Hematopoietic multipotent progenitor cell treated with erythropoietin and hydrocortisone succinate and interleukin-3 and kit ligand, for 8 days (in vitro differentiated cells): Measurements from ENCODE around the gene TARP.
"Not testable (repeated sequence)": the region's sequence is repeated elsewhere in the genome, so short reads cannot be mapped to it uniquely, and the experiment has no call there.

Experiments
- DNase-seq: peaks from one replicate; pipeline ENCODE4 v3.0.0-alpha.2; 2015

The TARP gene

DNA sequence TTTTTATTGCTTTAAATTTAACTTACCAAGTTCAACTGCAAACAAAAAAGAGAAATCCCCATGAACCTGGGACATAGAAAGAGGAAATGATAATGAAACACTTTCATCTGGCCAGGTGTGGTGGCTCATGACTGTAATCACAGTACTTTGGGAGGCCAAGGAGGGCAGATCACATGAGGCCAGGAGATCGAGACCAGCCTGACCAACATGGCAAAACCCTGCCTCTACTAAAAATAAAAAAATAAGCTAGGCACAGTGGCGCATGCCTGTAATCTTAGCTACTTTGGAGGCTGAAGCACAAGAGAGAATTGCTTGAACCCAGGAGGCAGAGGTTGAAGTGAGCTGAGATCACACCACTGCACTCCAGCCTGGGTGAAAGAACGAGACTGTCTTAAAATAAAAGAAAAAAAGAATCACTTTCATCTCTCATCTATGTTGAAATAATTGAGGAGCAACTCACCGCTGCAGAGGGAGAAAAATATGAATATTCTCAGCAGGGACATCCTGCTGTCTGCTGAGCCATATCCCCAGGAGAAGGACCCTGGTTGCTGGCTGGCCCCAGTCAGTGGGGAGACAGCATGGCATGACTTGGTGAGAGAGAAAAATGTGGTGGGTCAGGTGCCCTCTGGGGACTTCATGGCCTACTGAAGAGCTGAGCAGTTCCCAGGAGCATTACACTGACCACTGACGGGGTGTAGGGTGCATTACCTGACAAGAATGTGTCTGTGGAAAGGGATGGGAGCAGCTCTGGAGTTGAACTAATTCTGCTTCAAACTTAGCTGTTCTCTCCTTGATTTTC is 22.8 kb upstream of the TARP start:
- no peak for DNase-seq

DNA sequence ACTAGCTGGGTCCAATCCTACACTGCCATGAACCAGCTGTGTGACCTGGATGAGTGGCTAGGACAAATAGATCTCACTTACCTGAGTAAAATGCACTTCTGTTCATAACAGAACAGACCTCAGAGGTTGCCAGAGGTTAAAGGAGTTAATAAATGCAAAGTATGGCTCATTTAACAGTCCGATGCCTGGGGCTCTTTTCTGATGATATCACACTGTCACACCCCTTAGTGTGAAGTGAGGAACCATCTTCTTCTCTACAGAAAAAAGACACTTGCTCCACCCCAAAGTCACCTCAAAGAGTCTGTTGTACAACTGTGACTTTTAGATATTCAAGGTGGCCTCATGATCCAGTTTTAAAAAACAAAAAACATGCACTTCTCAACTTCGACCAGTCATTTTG is 21.5 kb upstream of the TARP start:
- DNase-seq, result no peak

DNA sequence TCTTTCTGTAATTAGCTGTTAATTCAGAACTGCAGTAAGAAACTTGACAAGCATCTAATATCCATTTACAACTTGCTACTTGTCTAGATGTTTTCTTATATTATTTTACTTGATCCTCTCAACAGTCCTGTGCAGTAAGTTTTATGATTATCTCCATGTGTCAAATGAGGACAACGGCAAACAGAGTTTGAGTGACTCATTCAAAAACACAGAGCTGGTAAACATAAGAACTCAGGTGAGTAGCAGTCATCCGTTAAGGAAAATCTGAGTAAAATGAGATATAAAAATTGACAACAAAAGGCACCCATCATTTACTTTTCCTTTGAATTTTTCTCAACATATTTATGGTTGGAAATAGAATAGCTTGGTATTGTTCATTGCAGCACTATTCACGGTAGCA is 19.0 kb upstream of the TARP start:
- DNase-seq, result no peak

DNA sequence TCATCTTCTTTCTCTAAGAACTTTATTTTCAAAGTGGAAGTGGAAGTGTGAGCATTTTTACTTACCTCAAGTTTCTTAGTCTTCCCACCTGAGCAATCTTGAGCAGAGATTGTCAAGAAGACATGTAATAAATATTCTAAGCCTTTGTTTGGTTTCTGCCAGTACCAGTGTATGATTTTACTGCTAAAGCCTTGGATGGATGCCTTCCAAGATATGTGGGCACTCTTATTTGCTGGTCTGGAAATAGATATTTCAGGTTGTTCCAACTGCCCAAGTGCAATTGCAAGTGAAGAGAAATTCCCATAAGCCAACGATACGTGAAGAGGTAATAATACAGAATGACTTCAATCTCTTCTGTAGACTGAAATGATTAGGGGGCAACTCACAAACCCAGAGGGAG is 18.2 kb upstream of the TARP start:
- DNase-seq, result no peak

DNA sequence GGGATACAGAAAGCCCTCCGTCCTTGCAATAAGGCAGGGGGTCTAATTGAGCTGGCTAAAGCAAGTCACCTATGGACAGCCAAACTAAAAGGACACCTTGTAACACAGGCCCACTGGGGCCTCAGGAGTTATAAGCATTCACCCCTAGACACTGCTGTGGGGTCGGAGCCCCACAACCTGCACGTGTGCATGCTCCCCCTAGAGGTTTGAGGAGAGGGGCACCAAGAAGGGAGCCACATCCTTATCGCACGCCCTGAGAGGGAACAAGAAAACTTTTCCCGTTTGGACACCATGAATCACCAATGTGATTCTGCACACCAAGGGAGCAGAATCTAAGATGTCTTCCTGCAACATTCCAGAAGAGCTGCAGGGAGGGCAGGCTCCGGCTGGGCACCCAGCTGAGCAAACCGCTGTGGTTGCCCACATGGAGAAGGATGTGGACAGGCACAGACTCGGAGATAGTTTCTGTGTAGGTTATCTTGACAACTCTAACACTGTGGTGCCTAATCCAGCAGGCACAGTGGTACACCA is 17.7 kb upstream of the TARP start:
- no peak for DNase-seq

DNA sequence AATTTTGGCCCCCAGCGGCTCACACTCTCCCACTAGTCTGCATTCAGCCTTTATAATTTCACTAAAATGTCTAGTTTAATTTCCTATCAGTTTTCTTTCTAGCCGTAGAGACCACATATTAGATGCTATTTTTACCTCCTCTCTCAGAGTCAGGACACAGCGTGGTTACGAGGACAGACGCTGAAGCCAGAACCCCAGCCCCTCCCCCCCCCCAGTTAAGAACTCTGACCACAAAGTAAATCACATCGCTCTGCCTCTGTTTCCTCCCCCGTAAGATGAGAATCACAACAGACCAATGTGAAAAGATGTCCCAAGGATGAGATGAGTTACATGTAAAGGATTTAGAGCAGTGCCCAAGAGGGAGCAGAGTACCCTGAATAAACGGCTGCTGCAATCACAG is 11.1 kb upstream of the TARP start:
- no peak for DNase-seq

DNA sequence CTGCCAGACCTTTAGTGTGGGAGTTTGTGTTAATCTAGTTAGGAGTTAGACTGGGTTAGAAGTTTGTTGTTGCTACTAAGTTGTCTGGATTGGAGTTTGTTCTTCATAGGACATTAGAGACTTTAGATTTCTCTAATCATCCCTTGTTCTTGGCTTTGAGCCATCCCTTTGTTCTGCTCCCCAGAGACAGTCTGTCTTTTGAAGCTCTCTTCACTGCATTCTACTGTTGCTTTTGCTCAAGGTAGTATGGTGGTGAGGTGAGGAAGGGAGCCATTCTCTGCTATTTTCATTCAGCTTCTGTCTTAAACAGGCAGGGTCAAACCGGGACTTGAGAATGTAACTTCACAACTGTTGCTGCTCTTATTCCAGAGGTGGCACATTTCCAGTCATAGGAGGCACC is 10.4 kb upstream of the TARP start:
- no peak for DNase-seq

DNA sequence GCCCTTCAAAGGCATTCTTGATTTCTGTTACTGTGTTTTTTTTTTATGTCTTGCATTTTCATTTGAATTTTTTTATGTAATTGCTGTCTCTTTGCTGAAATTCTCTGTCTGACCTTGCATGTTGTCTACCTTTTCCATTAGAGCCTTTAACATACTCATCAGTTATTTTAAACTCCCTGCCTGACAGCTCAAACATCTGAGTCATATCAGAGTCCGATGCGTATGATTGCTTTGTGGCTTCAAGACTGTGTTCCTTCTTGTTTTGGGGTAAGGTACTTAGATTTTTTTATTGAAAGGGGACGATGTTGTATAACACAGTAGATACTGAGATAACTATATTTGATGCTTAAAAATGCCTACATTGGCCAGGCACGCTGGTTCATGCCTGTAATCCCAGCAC is 9.7 kb upstream of the TARP start:
- no peak for DNase-seq

DNA sequence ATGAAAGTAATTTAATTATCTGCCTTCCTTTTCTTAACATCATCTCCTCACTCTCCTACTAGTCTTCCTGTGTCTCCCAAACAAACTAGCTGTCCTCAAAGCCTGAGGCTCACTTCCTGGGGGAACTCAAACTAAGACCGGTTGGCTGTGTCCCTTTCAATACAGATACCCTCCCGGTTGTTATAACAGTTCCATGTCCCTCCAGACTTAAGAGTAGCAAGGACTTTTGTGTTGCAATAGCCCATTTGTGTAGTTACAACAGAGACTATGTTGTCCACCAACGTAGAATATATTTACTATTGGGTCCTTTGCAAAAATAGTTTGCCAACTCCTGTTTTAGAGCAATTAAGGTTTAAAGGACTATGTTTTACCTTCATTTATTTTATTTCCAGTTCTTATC is 8.6 kb upstream of the TARP start:
- DNase-seq, result no peak

DNA sequence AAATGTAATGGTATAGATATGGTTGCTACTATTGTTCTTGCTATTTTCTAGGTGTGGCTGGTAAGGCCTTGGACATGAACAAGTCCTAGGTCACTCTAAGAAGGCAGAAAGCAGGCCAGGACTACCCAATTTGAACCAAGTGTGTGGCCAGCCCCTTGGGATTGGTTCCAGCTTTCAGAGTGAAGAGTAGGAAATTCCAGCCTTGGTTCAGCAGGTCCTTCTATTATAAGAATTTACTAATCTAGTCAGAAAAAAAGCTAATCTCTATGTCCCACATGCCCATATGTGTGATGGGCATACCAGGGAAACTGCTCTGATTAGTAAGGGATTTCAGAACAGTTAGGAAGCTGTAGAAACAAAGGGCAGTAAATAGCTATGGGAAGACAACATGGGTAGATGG is 7.8 kb upstream of the TARP start:
- DNase-seq, result no peak

DNA sequence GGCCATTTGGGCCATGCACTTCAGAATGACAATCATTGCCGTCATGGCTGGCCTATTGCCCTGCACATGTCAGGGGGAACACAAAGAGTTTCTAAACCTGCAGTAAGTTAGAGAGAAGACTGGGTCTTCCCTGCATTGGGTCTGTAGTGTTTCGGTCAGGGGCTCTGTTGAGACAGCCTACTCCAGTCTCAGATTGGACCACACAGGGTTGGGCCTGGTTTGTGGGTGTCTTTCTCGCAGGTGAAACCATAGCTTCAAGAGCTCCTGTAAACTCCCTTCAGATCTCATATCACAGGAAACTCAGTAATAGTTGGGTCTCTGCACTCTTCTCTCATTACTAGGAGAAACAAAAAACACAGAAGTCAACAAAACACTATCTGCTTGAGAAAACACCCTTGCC is 7.3 kb upstream of the TARP start:
- no peak for DNase-seq

DNA sequence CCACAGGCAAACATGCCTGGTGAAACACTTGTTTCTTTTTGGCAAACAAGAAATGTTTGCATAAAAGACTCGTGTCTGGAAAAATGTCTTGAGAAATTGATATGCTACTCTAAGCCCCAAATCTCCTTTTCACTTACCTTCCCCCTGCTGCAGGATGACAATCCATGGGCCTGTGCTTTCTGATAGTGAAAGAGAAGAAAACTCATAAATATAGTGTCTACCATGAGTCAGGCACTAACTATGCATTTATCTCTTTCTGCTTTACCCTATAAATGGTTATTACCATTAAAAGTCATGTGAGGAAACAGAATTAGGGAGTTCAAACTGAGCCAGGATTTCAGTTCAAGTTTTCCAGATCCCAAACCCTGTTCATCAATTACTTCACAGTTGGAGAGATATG is 6.6 kb upstream of the TARP start:
- DNase-seq, result no peak

DNA sequence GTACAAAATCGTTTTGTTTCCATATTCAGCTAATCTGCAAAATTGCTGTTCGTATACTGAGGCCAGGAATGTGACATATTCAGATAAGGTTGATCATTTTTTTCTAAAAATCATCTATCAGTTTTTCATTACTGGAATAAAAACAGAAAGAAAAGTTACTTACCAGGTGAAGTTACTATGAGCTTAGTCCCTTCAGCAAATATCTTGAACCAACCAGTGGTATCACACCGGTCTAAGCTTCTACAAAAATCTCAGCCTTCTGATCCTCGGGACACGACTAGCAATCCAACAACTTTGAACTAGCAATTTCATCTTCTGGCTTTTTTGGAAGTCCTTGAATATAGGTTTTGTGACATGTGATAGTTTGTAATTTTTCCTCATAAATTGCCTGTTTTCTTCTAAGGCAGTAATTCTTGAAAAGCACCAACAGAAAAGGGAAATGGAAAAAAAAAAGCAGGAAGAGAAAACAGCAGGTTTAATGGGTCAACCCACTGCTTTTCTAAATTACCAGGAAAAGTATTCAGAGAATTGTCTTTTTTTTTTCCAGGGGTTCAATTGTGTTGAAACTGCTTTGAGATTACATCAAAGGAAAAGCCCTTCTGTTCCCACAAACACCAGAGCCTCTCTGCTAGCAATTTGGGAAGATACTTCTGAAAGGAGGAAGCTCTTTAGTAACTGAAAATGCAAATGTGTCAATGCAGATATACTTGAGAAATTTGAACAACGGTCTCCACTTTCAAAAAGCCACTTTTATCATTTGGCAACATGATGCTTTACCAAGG is 2.9 kb upstream of the TARP start:
- DNase-seq, result peak; percentile 27

DNA sequence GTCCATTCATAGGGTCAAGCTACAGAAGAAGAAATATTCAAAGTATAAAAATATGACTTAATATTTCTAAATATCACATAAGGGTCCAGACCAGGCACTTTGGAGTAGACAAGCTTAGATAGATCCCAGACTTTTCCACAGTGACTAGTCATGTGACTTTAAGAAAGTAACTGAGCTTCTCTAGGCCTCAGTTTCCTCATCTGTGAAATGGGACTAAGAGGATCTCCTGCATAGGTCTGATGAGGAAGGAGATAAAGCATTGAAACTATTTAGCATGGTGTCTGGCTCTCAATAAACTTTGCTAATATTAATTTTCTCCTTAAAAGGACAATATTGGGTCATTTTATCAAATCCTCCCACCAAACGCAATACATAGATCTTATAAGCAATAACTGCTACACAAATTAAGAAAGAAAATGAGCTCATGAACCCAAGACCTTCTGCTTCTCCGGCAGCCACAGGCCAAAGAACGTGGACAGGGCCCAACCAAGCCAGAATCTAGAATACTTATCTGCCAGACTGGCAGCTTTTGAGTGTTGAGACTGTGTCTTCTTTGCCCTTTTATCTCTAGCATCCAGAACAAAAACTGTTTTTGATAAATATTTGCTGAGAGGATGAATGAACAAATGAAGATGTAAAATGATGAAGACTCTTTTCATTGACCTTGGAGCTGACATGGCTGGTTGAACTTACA is 1.6 kb upstream of the TARP start:
- DNase-seq, result peak; percentile 48

DNA sequence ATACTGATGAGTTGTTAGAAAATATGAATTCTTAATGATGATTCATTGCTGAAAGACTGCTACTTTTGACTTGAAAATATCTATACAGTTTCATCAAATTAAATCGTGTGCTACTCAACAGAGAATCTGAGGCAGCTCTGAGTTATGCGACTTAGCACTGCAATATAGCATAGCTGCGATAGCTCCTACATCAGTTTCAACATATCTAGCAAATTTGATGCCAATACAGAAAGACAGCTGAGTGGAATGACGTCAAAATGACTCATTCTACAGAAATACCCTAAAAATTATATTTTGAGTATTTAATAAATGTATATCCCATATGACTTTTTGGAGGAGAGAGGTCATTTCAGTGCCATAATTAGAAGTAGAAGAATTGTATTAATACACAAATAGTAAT is 1.1 kb upstream of the TARP start:
- no peak for DNase-seq

DNA sequence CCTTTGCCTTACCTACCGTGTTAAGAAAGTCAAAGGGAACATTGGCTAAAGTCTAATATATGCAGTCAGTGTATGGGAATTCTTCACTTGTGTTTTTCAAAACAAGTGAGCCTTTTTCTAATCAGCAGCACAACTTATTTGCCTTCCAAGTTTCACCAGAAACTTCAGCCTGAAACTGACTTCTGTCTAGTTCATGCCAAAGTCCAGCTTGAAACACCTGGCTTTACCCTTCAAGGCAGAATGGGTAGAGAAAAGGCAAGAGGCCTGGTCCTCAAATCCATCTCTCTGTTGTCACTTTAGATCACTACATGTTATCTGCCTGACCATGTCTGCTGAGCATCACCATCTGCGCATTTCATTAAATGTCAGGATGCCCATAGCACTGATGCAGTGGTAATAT is 3.0 kb downstream of the TARP start:
- not testable (repeated sequence) for DNase-seq

DNA sequence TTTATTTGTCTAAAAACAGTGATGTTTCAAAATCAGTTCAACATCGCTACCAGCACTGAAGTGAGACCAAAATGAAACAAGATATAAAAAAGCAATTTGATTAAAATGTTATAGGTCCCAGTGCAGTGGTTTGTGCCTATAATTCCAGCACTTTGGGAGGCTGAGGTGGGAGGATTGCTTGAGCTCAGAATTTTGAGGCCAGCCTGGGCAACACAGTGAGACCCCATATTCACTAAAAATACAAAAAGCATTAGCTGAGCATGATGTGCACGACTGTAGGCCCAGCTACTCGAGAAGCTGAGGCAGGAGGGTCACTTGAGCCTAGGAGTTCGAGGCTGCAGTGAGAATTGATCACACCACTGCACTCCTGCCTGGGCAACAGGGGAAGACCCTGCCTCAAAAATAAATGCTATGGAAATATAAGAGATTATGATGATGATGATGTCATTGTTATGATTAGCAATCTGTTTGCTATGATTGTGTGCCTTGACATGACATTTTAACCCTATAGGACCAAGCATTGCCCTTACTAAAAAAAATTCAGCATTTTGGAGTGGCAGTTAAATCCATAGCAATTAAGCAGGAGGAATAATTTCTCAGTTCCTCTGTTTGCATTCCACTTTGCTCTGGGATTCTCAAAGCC is 3.6 kb downstream of the TARP start:
- DNase-seq, result not testable (repeated sequence)

DNA sequence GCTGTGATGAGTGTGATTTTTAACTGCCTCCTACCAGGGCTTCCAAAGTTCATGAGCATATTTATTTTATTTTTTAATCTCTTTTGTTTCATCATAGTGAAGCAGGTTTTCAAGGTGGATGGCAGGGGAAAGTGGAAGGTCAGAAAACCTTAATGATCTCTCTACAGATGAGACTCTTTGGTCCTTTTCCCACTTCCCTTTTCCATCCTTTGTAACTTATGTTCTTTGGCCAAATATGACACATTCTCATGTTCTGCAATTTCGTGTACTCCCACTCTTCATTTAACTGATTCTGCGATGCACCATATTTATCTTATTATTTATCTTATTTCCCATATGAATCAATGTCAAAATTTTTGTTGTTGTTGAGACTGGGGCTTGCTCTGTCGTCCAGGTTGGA is 7.5 kb downstream of the TARP start:
- DNase-seq, result not testable (repeated sequence)

DNA sequence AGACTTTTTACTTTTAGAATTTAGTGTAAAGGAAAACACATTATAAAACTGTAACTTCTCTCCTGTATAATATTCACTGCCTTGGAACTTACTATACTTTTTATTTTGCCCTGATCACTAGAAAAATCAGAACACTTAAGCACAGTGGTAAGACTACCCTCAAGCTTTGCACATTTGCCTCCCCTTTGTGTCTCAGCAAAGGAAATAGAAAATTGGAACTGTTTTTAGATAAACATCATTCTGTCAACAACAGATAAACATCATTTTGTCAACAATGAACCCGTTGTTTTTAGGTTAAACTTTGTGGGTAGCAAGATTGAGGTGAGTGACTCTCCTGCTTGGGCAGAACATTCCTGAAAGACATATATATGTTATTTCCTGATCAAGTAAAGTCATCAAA is 8.8 kb downstream of the TARP start:
- DNase-seq, result not testable (repeated sequence)

DNA sequence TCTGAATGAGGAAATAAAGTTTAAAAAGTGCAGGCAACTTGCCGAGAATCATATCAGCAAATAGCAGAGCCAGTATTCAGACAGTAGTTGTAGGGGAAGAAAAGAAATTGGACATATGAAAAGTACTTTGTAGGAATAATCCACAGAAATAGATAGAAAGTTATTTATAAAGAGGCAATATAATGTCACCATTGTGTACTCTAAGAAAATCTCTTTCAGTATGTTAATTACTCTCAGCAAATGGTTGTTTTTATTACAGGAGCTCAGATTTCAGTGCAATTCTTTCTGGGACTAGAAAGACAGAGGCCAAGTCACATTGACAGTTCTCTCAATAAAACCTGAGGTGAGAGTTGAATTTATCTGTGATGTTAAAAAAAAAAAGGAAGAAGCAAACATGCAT is 10.2 kb downstream of the TARP start:
- DNase-seq, result not testable (repeated sequence)

DNA sequence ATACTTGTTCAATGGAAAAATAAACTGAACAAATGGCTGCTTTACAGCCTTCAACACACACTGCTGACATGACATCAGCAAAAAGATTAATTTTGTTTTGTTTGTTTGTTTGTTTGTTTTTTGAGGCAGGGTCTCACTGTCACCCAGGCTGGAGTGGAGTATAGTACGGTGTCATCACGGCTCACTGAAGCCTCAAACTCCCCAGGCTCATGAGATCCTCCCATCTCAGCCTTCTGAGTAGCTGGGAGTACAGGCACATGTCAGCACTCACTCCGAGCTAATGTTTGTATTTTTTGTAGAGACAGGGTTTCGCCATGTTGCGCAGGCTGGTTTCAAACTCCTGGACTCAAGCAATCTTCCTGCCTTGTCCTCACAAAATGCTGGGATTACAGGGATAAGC is 10.9 kb downstream of the TARP start:
- no peak for DNase-seq

DNA sequence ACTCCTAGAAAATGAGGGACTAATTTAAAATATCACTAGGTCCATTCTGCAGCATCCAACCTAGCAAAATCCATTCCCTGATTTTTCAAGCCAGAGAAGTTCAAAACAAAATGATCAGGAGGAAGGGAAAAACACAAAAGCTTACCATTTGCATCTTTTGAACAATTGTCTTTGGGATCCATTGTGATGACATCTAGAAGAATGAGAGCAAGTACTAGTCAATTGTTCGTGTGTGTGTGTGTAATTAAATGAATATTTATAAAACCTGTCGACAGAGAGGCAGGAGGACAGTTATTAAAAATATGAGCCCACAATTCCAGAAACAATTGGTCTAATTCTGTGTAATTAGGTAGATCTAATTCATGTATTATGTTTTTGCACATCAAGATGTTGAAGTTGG is 11.4 kb downstream of the TARP start:
- DNase-seq, result not testable (repeated sequence)

DNA sequence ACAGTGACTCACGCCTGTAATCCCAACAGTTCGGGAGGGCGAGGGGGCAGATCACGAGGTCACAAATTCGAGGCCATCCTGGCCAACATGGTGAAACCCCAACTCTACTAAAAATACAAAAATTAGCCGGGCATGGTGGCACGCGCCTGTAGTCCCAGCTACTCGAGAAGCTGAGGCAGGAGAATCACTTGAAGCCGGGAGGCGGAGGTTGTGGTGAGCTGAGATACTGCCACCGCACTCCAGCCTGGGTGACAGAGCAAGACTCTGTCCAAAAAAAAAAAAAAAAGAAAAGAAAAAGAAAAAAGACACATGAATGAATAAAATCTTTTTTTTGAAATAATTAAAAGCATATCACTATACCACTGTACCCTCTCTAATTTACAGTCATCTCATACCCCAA is 11.8 kb downstream of the TARP start:
- not testable (repeated sequence) for DNase-seq
